Frontal cortex (tissue), 1 donor: ENCODE results near the gene KRTAP13-1. TPM values are rescaled to one million over a fixed set of nuclear protein-coding genes. Genes with fewer than 3 reads are reported as not detected.

Experiments
- small RNA-seq: library from RNA; depleted of rRNA; stranded (forward); fragments of <200 nt; gene quantifications from one replicate; pipeline ENCODE3, GENCODE V24; 2014
- total RNA-seq: library from RNA; depleted of rRNA; stranded (reverse); fragments of >200 nt; gene quantifications from one replicate; pipeline ENCODE4 v1.2.3, GENCODE V29; 2014

KRTAP13-1 gene
- total RNA-seq, 1 donor from 2014 or later, result not detected

Small RNAs within 50 kb of the gene (small RNA-seq; reads per million reads assigned to genes)
- gene KRTAP23-1 (not detected), gene MIR4327 (not detected)

Other genes starting within 250 kb of the KRTAP13-1 start
- gene CLDN17, start 229.2 kb upstream of the KRTAP13-1 start, total RNA-seq, result not detected
- gene CLDN8, start 179.9 kb upstream of the KRTAP13-1 start, total RNA-seq, result not detected
- not detected for gene KRTAP24-1, start 113.1 kb upstream of the KRTAP13-1 start, total RNA-seq
- not detected for gene KRTAP25-1, start 106.5 kb upstream of the KRTAP13-1 start, total RNA-seq
- not detected for gene KRTAP26-1, start 75.7 kb upstream of the KRTAP13-1 start, total RNA-seq
- gene KRTAP27-1, start 58.3 kb upstream of the KRTAP13-1 start, total RNA-seq, result not detected
- gene KRTAP23-1, start 47.4 kb upstream of the KRTAP13-1 start, total RNA-seq, result not detected
- gene KRTAP13-2, start 23.8 kb upstream of the KRTAP13-1 start, total RNA-seq, result not detected
- gene KRTAP13-3, start 29.9 kb downstream of the KRTAP13-1 start, total RNA-seq, result not detected
- gene KRTAP13-4, start 34.2 kb downstream of the KRTAP13-1 start, total RNA-seq, result not detected
- gene KRTAP15-1, start 44.2 kb downstream of the KRTAP13-1 start, total RNA-seq, result not detected
- not detected for gene KRTAP19-1, start 84.3 kb downstream of the KRTAP13-1 start, total RNA-seq
- gene KRTAP19-2, start 91.4 kb downstream of the KRTAP13-1 start, total RNA-seq, result not detected
- gene KRTAP19-3, start 96.0 kb downstream of the KRTAP13-1 start, total RNA-seq, result not detected
- not detected for gene KRTAP19-4, start 101.1 kb downstream of the KRTAP13-1 start, total RNA-seq
- not detected for gene KRTAP19-5, start 106.1 kb downstream of the KRTAP13-1 start, total RNA-seq
- gene KRTAP19-6, start 145.8 kb downstream of the KRTAP13-1 start, total RNA-seq, result not detected
- gene KRTAP19-7, start 165.3 kb downstream of the KRTAP13-1 start, total RNA-seq, result not detected
- gene KRTAP22-2, start 194.4 kb downstream of the KRTAP13-1 start, total RNA-seq, result not detected
- gene KRTAP6-3, start 196.4 kb downstream of the KRTAP13-1 start, total RNA-seq, result not detected
- not detected for gene KRTAP6-2, start 202.9 kb downstream of the KRTAP13-1 start, total RNA-seq
- gene KRTAP22-1, start 205.1 kb downstream of the KRTAP13-1 start, total RNA-seq, result not detected
- gene KRTAP6-1, start 217.9 kb downstream of the KRTAP13-1 start, total RNA-seq, result not detected
- not detected for gene KRTAP20-1, start 220.4 kb downstream of the KRTAP13-1 start, total RNA-seq
- not detected for gene KRTAP20-4, start 224.6 kb downstream of the KRTAP13-1 start, total RNA-seq
- not detected for gene KRTAP20-2, start 239.2 kb downstream of the KRTAP13-1 start, total RNA-seq
- gene KRTAP20-3, start 246.8 kb downstream of the KRTAP13-1 start, total RNA-seq, result not detected